ENCODE results near the gene COMMD4.
"Not testable (repeated sequence)": the region's sequence is repeated elsewhere in the genome, so short reads cannot be mapped to it uniquely, and the experiment has no call there.

COMMD4 gene

GRCh38 chr15:75335705-75336355, at the start of gene COMMD4:
Gene COMMD4, plus strand, starts transcription at chr15:75336063. Its CDS starts 27 bp downstream, at chr15:75336090.
- FAIRE-seq, result peak; percentile 78
- peak; percentile 85 for DNase-seq (ENCODE audit: low spot score)

GRCh38 chr15:75293660-75294059, 42.2 kb upstream of the COMMD4 start:
- not testable (repeated sequence) for FAIRE-seq; DNase-seq (ENCODE audit: low spot score)

GRCh38 chr15:75298541-75299310, 37.1 kb upstream of the COMMD4 start:
- FAIRE-seq; DNase-seq (ENCODE audit: low spot score): not testable (repeated sequence)

GRCh38 chr15:75299311-75299688, 36.6 kb upstream of the COMMD4 start:
- not testable (repeated sequence) for FAIRE-seq

GRCh38 chr15:75300026-75300425, 35.8 kb upstream of the COMMD4 start:
- DNase-seq (ENCODE audit: low spot score); FAIRE-seq: not testable (repeated sequence)

More at GRCh38 chr15:75299311-75299688, 36.6 kb upstream of the COMMD4 start:
- not testable (repeated sequence) for DNase-seq (ENCODE audit: low spot score)

GRCh38 chr15:75302318-75302717, 33.5 kb upstream of the COMMD4 start:
- DNase-seq (ENCODE audit: low spot score) (no peak), FAIRE-seq (no peak)

- FAIRE-seq; DNase-seq (ENCODE audit: low spot score): not testable (repeated sequence)
These were observed 33.1 kb upstream of the COMMD4 start for GRCh38 chr15:75302753-75303152.

GRCh38 chr15:75306188-75306587, 29.7 kb upstream of the COMMD4 start:
- no peak for FAIRE-seq

GRCh38 chr15:75307778-75308390, 28.0 kb upstream of the COMMD4 start:
- DNase-seq (ENCODE audit: low spot score), result peak; percentile 7

More at GRCh38 chr15:75306188-75306587, 29.7 kb upstream of the COMMD4 start:
- DNase-seq (ENCODE audit: low spot score), result no peak

GRCh38 chr15:75309711-75310110, 26.2 kb upstream of the COMMD4 start:
- DNase-seq (ENCODE audit: low spot score) (no peak), FAIRE-seq (no peak)

More at GRCh38 chr15:75307778-75308390, 28.0 kb upstream of the COMMD4 start:
- FAIRE-seq, result no peak

- FAIRE-seq, result peak; percentile 86
- DNase-seq (ENCODE audit: low spot score), result peak; percentile 35
These were observed 23.3 kb upstream of the COMMD4 start for GRCh38 chr15:75312548-75312947.

GRCh38 chr15:75313116-75313845, 22.6 kb upstream of the COMMD4 start:
- FAIRE-seq, result no peak

GRCh38 chr15:75314552-75315290, 21.1 kb upstream of the COMMD4 start:
- FAIRE-seq, result no peak
- no peak for DNase-seq (ENCODE audit: low spot score)

More at GRCh38 chr15:75313116-75313845, 22.6 kb upstream of the COMMD4 start:
- no peak for DNase-seq (ENCODE audit: low spot score)

- DNase-seq (ENCODE audit: low spot score); FAIRE-seq: not testable (repeated sequence)
These were observed 16.5 kb upstream of the COMMD4 start for GRCh38 chr15:75319231-75319897.

- DNase-seq (ENCODE audit: low spot score) (no peak), FAIRE-seq (no peak)
These were observed 14.2 kb upstream of the COMMD4 start for GRCh38 chr15:75321711-75322110.

- no peak for FAIRE-seq
These were observed 9.9 kb upstream of the COMMD4 start for GRCh38 chr15:75325922-75326321.

GRCh38 chr15:75327005-75327404, 8.9 kb upstream of the COMMD4 start:
- DNase-seq (ENCODE audit: low spot score) (no peak), FAIRE-seq (no peak)

More at GRCh38 chr15:75325922-75326321, 9.9 kb upstream of the COMMD4 start:
- DNase-seq (ENCODE audit: low spot score), result no peak

- DNase-seq (ENCODE audit: low spot score), result no peak
- no peak for FAIRE-seq
These were observed 8.4 kb upstream of the COMMD4 start for GRCh38 chr15:75327491-75327890.

GRCh38 chr15:75328493-75329314, 7.2 kb upstream of the COMMD4 start:
- no peak for DNase-seq (ENCODE audit: low spot score)
- no peak for FAIRE-seq

Data from RCC 7860 (cell line).